HG02981 (cell line): ENCODE data around the gene DNAJC4.
A peak's percentile ranks its signal among the peaks of the same experiment; 100 is the strongest.

ENCODE experiments used
- ATAC-seq: cut with Tn5 transposase; IDR thresholded peaks from one replicate; pipeline ENCODE4 v1.9.1; 2021; ENCODE audit warnings: mild to moderate bottlenecking, moderate library complexity; ENCODE audit not compliant: unreplicated experiment

Gene DNAJC4

DNA sequence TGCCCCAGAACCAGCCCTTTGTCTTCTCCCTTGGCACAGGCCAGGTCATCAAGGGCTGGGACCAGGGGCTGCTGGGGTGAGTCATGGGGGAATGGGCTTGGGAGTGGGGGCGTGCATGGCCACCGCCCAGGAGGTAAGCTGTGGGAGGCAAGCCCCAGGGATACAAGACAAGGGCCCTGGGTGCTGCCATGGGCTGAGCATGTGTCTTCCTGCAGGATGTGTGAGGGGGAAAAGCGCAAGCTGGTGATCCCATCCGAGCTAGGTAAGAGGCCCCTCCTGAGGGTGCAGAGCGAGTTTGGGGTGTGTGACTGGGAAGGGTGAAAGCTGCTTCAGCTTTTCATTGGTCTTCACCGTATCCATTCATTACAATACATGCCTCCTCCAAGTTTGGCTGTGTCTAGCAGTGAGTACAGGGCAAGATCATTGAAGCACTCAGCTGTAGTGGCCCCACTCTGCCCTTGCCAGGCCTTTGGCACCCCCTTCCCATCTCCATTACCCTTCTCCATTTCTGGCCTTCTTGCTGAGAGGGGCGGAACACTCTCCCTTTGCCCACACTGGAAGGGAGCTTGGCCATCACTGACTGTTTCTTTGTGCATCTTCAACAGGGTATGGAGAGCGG, 13.0 kb downstream of the DNAJC4 start:
- no peak for ATAC-seq

DNA sequence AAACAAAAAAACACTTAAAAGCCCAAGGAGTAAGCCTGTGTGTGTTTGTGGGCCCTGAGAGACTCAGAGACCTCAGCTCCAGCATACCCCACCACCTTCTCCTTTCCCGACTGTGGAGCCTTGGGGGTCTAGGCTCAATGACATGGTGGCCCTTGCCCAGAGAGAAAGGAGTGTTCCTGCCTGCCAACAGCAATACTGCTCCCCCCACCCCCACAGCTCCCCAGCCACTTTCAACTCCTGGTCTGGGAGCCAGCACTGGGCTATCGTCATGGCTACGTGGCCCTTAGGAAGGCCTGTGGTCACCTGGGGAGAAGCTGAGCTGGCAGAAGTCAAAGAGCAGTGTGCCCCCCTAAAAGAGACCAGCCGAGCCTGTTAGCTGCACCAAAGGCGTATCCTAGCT, 13.8 kb downstream of the DNAJC4 start:
- ATAC-seq, result no peak

DNA sequence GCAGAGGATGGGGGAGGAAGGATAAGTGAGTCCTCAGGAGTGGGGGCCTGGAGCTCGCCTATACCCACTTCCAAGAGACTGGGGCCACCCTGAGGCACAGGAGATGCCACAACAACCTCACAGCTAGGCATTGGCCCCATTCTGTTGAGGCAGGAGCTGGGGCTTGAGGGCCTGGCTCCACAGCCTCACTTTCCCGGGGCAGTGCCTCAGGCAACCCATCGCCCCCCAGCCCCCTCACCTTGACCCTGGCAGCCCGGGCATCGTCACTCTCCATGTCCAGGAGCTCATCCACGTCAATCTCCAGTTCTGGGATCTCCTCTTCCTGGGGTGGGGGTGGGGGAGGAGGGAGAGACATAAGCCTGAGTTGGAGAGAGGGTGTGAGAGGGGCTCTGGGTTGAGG, 14.6 kb downstream of the DNAJC4 start:
- no peak for ATAC-seq

DNA sequence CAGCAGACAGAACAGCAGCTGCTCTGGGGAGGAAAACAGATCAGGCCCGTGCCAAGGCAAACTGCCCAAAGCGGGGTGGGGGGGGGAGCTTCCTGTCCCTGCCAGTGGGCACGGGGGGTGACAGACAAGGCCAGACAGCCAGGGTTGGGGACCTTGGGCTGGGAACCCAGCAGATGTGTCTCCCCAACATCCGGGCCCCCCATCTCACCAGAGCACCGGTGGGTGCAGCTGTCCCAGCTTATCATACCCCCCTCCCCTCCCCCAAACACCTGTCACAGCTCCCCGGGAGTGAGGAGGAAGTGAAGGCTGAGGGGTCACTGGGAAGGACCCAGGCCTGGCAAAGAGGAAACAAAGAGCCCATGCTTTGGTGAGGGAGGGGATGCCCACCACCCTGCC, 15.1 kb downstream of the DNAJC4 start:
- no peak for ATAC-seq

DNA sequence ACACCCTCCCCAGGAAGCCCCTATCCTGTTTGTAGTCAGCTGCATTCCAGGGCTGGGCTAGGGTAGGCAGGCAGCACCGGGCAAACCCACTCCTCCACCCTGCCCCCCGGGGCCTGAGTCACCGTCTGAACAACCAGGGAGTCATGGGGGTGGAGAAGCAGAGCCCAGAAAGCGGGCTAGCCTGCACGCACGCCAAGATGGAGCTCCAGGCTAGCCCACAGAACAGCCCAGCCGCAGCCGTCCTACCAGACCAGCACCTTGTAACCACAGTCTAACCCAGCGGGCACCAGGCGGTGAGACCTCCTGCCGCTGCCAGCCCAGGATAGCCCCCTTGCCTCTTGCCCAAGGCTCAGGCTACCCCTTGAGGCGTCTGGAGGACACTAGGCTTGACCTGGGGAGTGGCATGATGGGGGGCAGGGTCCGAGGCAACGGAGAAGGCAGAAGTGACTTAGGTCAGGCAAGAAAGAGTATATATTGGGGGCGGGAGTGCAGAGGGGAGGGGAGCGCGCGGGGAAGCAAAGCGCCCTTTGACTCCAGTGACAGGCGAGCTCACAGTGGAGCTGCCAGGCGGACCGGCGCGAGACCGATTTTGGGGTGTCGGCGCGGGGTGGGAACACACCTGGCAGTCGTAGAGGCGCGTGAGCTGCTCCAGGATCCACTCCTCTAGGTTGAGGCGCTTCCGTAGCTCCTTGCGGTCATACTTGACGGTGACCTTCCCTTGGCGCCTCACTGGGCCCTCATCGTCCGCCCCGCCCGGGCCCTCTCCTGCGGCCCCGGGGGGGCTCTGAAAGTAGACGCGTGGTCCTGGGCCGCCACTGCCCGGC, 15.7 kb downstream of the DNAJC4 start:
- no peak for ATAC-seq

DNA sequence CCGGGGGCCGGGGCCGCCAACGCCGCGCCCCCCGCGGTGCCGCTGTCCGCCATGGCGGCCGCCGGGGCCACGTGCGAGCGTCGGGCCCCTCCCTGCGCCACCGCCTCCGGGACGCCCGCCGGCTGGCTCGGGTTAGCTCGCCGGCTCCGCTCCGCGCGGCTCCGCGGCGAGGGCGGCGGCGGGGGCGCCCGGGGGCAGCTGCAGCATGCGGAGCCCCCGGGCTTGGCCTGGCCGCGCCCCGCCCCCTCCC, 16.2 kb downstream of the DNAJC4 start:
- peak; percentile 14 for ATAC-seq

DNA sequence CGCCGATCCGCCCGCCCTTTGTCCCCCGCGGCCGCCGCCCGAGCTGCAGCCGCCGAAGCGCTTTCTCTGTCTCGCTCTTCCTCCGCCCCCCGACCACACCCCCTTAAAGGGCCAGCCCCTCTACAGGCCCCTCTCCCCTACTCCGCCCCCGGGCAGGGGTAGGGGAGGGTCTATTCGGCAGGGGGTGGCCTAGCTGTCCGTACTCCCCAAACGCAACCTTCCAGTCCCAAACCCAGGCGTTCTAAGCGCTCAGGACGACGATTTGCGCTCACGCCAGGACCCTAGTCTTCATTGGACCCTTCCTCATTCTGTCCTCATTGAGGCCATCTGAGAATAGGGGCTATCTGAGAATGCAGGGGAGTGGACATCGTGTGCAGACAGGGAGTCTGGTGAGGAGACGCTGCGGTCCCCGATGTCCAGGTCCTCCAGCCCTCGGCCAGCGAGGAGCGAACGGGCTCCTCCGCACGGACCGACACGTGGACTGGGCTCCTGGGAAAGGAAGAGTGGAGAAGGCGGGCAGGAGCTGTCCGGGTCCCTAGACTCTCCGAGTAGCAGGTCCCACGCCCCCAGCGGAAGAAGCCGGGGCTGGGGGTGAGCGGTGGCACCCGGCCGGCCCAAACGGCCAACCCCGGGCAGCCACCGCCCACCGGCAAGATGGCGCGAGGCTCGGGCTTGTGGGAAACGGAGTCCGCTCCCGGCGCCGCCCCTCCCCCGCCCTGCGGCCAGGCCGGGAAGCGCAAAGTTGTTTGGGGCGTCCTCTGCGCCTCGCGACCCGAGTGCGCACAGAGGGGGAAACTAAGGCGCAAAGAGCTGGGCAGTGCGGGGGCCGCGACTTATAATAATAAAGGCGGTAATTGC, 16.8 kb downstream of the DNAJC4 start, which contains the start of gene PPP1R14B:
TSS of gene PPP1R14B (minus strand) at position 73 of the 858 bp plus-strand sequence. CDS start 270 bp downstream, outside the sequence.
- ATAC-seq, result peak; percentile 33

DNA sequence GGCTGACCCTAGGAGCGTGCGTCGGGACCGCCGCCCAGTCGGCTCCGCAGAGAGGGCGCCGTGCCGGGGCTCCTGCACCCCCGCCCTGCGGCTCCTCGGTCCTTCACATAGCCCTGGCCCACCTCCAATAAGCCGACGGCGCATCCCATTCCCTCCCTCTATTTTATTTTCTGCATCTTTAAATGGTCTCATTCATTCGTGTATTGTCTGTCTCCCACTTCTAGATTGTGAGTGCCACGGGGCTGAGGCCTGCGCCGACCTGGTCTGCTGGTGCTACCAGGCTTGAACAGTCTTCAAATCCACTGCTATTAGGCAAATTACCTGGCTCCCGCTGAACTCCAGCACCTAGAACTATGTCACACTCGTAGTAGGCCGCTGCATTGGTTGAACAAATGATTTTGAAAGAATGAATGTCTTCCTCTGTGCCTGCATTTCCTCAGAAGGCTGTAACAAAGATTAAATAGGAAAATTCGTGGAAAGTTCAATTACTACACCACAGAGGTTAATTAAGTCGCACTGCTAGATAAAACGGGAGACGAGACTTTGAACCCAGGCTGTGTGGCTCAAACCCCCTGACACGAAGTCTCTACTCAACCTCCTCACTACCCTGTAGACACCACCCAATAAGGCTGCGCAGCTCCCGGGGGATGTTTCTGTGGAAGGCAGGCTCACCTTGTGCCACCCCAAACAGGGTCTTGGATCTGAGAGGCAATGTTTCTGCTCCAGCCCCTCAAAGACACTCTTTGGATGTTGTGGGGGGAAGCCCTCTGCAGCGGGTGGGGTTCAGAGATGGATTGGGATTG, 17.6 kb downstream of the DNAJC4 start:
- ATAC-seq, result no peak

DNA sequence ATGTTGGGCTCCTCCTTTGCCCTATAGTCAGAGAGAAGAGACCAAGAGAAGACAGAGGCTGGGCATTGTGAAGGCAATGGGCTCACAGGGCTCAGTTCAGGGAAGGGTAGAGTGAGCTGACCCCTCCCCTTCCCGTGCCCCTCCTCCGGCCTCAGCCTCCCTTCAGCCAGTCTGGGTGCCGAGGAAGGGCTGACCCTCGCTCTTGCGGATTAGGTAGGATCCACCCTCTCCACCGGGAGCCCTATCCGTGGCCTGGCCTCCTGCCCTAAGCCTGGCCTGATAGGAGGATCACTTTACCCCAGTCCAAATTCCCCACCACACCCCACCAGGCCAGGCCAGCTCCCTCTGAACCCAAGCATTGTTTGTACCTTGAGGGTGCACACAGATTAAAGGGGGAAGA, 18.2 kb downstream of the DNAJC4 start:
- no peak for ATAC-seq

DNA sequence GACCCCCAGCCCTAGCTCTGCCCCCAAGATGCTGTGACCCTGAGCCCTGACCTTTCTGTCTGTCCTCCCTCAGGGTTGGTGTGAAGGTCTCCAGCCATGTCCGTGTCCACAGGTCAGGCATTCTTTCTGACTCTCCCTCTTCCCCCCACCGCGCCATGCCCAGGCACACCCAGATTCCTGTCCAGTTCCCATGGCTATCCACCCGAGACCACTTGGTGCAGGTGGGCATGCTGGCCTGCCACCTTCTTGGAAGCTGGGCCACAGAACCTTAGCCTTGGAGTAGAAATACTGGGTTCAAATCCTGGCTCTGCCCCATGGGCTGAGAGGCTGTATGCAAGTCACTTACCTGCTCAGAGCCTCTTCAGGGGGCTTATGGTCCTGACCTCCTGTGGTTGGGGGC, 18.7 kb downstream of the DNAJC4 start:
- ATAC-seq, result no peak

DNA sequence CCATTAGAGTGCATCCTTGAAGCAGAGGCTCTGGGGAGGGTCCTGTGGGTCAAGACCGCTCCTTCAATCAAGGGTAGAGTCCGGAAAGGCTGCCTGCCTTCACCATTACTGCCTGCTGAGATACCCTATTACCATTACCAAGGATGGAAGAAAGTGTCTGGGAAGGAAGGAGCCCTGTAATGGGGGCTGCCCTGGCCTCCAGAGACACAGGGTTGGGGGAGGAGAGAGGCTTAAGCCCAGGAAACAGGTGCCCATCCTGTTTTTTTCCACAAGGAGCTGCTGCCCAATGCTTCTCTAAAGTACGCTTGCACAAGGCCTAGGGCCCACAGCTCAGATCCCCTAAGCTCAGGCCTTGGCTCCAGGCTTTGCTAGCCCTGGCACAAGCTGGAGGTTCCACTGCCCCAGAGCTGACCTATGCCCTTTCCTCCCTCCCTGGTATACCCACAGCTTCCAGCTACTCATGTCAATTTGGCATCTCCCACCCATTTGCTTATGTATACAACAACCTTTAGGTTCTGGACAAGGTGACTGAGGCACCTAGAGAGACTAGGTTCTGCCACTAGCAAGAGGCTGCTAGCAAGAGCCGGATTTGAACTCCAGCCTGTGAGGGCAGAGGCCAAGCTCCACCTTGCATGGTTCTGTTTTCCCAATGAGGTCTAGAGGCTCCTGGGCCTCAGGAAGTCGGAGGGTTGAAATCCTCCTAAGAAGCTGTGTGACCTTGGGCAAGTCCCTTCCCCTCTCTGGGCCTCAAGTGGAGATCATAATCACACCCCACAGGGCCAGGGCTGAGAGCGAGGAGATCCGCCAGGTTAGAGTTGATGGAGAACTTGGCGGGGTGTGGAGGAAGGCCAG, 19.4 kb downstream of the DNAJC4 start:
- no peak for ATAC-seq

DNA sequence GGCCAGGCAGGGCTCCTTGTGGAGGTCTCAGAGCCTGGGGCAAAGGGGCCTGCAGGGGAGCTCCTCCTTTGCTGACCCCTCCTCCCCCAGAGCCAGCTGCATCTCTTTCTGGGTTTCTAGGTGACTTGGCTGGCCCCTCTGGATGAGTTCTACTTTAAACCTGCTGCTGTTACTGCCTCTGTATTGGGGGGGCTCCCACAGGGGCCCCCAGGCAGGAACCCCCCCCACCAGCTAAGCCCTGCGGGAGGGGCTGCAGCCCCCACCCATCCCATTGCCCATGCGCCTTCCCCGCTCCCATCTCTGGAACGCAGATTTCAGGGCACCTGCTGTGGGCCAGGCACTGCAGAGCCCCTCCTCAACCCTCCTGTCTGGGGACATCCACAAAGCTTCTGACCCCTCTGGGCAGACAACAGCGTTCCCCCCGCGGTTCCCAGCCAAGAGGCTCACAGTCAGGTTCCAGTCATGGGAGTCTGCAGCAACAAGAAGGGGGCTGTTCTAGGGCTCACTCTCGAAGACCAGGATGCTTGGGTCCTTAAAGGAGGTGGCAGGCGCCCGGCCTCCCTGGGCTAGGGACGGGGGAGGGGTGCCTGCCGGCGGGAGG, 20.2 kb downstream of the DNAJC4 start:
- ATAC-seq, result no peak

DNA sequence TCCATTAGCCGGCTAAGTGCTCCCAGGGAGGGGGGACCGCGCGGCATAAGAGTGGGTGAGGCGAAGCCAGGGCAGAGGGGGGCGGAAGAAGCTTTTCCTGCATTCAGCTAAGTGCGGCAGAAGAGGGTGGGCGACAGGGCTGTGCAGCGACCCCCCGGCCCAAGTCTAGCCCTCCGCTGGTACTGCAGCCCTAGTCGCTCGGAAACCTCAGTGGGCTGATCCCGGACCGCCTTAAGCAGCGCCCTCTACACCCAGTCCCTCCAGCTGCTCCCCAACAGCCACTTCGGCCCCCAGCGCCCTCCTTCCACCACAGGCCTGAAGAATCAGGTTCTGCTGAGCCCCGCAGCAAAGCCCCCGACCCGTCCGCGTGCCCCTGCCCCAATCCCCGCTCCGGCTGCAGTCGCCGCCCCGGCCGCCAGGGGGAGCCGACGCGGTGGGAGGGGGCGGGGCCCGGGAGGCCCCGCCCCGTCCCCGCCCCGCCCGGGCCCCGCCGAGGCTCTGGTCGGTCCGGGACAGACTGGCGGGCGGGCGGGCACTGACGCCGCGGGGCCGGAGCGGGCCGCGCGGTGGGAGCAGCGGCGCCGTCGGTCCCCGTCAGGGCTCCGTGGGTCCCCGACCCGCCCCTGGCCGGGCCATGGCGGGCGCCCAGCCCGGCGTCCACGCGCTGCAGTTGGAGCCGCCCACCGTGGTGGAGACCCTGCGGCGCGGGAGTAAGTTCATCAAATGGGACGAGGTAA, 20.8 kb downstream of the DNAJC4 start, which contains the start of gene PLCB3:
TSS of gene PLCB3 (plus strand) at position 515 of the 737 bp plus-strand sequence. CDS start at position 635, 120 bp downstream.
- ATAC-seq, result no peak

DNA sequence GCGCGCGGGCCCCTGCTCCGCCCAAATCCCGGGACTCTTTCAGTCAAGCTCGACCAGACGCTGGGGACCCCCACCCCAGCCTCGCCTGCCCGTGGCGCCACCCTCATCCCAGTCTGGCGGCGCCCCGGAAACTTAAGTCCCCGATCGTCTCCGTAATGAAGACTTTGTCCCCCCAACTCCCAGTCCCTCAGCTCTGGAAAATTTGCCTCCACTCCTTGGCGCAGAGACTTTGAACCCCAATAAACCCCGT, 21.3 kb downstream of the DNAJC4 start:
- ATAC-seq, result no peak

DNA sequence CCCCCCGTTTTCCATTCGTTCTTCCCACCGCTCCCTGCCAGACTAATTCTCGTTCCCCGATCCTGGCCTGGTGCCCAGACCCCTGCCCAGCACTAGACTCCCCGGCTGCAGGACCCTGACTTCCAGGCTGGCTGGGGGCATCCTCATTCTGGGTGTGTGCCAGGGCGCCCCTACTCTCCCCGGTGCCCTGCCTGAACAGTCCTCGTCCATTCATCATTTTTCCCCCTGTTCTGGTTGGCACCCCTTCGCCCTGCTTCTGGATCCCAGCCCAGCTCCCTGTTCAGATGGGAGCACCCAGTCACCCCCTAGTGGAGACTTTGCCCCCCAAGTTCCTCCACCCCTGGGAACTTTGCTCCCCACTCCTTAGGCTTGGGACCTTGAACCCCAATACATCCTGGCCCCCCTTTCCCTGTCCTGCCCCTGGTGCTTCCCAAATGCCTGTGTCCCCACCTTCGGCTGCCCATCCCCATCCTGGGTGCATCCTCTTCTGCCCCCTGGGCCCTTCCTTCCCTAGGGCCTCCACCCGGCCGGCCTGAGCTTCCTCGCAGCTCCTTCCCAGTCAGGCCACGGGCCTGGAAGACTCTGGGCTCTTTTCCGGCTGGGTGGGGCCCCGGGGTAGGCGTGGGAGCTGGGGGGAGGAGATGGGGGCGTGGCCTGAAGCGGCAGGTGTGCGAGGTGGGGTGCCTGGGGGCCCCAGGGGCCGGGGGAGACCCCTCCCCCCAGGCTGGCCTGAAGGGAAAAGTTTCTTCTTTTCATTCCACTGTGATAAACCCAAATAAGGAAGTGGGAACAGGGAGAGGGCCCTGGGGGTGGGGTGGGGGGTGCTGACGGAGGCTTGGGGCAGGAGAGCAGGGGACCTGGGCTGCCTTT, 21.9 kb downstream of the DNAJC4 start:
- ATAC-seq, result no peak

DNA sequence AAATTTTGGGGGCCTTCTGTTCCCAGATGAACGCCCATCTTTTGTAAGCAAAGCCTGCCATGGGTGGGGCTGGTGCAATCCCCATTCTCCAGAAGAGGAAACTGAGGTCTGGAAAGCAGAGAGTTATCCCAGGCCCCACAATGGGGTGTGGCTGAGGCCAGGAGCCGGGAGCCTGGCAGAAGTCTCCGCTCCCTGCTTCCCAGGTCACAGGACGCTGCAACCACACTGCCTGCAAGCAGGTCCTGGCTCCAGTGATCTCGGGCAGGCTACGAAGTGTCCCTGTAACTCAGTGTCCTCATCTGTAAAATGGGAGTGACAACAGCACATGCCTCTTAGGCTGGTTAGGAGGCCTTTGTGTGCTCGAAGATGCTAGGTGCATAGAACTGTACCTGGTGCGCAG, 22.7 kb downstream of the DNAJC4 start:
- no peak for ATAC-seq

DNA sequence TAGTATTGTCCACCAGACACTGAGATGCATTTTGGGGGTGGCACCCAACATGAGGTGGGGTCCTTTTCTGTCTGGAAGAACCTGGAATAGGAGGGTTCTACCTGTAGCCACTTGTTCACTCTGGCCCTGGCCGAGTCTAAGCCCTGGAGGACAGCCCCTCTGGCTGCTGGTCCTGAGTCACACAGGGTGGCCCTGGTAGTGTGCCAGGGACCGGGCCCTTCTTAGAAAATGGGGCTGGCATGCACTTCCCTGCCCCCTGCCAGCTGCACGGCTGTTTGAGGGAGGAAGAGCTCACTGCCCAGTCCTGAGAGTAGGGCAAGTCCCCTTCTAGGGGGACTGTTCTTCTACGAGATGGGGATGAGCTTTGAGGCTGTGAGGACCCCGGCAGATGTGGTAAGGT, 23.1 kb downstream of the DNAJC4 start:
- no peak for ATAC-seq

DNA sequence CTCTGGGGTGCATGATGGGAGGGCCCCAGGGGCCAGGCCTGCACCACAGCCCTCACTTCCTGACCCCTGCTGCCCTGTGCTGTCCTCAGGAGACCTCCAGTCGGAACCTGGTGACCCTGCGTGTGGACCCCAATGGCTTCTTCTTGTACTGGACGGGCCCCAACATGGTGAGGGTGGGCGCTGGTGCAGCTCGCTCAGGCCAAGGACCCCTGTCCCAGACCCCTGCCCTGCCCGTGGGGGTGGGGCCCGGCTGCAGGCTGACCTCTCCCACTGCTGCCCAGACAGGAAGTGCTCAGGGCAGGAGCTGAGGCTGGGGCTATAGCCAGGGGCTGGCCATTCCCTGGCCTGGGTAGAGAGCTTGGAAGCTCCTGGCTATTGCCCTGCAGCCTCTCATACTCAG, 24.0 kb downstream of the DNAJC4 start:
- no peak for ATAC-seq
